GM12875 (cell line): ENCODE data around the gene CITED4.

Source experiments
- H3K4me3 ChIP-seq: one replicate; pipeline ENCODE4 v1.5.1; 2011; ENCODE audit warnings: low read depth, low read length, control low read depth
- CTCF ChIP-seq: IDR thresholded peaks from 2 replicates; pipeline ENCODE4 v1.5.1; 2011; ENCODE audit warnings: low read depth, mild to moderate bottlenecking, control low read depth, inconsistent platforms, low read length, moderate library complexity, borderline replicate concordance; ENCODE audit not compliant: insufficient read depth

Gene CITED4

GRCh38 chr1:40886318-40887011, 24.3 kb upstream of the CITED4 start:
- no peak for TF ChIP-seq CTCF
- H3K4me3 ChIP-seq, result no peak overlapping the region

DNA sequence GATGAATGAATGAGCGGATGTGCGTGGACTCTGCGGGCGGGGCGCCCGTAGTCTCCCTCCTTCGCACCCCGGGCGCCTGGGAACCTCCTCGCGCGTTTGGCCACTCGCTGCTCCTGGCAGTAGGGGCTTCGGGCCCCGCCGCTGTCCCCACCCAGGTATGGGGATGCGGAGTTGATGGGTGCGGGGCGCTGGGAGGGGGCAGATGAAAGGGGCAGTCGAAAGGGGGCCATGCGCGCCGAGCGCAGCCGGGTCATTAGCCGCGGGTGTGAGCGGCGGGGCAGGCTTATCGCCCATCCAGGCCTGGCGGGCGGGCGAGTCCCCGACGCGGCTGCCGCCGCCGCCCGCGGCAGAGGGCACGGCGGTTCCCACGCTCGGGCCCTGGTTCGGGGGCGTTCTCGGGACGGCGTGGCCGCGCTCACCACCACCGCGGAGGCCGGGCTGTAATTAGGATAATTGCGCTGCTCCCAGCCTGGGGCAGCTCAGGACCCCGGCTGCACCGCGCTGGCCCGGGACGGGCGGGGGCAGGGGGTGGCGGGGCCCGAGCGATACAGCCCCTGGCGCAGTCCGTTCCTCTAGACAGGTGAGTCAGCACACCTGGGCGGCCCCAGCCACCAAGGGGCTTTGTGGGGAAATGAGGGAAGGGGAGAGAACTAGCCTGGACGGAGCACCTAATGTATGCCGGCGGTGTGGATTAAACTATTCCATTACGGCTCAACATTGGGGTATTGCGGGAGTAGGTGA, 22.1 kb upstream of the CITED4 start:
- no peak for TF ChIP-seq CTCF
- no peak overlapping the region for H3K4me3 ChIP-seq

- TF ChIP-seq CTCF, result no peak
- no peak overlapping the region for H3K4me3 ChIP-seq
Observed at GRCh38 chr1:40880813-40881549, 18.8 kb upstream of the CITED4 start.

DNA sequence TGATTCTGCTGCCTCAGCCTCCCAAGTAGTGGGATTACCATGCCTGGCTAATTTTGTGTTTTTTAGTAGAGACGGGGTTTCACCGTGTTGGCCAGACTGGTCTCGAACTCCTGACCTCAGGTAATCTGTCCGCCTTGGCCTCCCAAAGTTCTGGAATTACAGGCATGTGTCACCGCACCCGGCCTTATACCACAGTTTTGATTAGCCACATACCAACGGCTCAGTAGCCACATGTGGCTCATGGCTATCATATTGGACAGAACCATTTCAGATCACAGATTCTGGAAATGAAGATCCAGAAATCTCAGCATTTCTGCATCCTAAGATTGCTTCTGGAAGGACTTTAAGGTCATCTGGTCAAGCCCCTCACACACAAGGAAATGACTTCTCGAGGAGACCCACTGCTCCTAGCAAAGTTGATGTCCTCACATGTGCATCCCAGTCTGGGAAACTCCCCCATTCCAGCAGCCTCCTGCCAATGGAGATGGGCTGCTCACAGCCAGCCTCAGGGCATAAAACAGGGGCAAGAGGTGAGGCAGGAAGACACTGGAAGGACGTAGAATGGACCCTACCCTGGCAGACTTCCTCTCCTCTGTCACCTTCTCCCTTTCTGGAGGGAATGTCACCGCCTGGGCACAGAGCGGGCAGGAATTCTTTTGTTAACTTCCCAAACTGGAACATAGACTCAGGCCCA, 17.5 kb upstream of the CITED4 start:
- TF ChIP-seq CTCF, result no peak
- H3K4me3 ChIP-seq, result no peak overlapping the region

- TF ChIP-seq CTCF, result no peak
- no peak overlapping the region for H3K4me3 ChIP-seq
Observed at GRCh38 chr1:40878906-40879305, 16.7 kb upstream of the CITED4 start.

- no peak overlapping the region for H3K4me3 ChIP-seq
- no peak for TF ChIP-seq CTCF
Observed at GRCh38 chr1:40877698-40878097, 15.5 kb upstream of the CITED4 start.
